GM10266 (cell line): ENCODE results near the gene ZSWIM3.

Experiments
- DNase-seq: peaks from one replicate; pipeline ENCODE4 v3.0.0; 2012; ENCODE audit errors: extremely low spot score
- CTCF ChIP-seq: IDR thresholded peaks from 2 replicates; pipeline ENCODE4 v1.5.1; 2012; ENCODE audit warnings: mild to moderate bottlenecking, low read depth; ENCODE audit not compliant: control insufficient read depth, insufficient read depth; ENCODE audit errors: missing control alignments

ZSWIM3 gene

GRCh38 chr20:45917790-45918141 lies 60.4 kb downstream of the ZSWIM3 start:
- no peak for TF ChIP-seq CTCF
- no peak for DNase-seq

GRCh38 chr20:45918182-45918737 lies 60.8 kb downstream of the ZSWIM3 start:
- DNase-seq, result no peak
- no peak for TF ChIP-seq CTCF

- TF ChIP-seq CTCF, result no peak
- DNase-seq, result no peak
These were observed 61.5 kb downstream of the ZSWIM3 start for GRCh38 chr20:45918779-45919537.

GRCh38 chr20:45919542-45920399 lies 62.4 kb downstream of the ZSWIM3 start:
- no peak for TF ChIP-seq CTCF
- DNase-seq, result no peak

GRCh38 chr20:45920462-45921336 lies 63.3 kb downstream of the ZSWIM3 start:
- no peak for TF ChIP-seq CTCF
- DNase-seq, result no peak

- no peak for TF ChIP-seq CTCF
- DNase-seq, result no peak
These were observed 64.1 kb downstream of the ZSWIM3 start for GRCh38 chr20:45921337-45922189.
